Kidney (tissue), 14 donors: ENCODE results near the gene NPHP4. TPM values are rescaled to one million over a fixed set of nuclear protein-coding genes. Genes with fewer than 3 reads are reported as not detected.

ENCODE experiments used
- DNase-seq, 5 donors: peaks; one replicate each; pipeline ENCODE4 v3.0.0-alpha.2; 2013 to 2020
- FAIRE-seq: peaks from 2 replicates; lab custom pipeline; 2012; peaks lifted over from hg19 to GRCh38; lab: Jason Lieb, UNC
- H3K27ac ChIP-seq, 2 donors: one replicate each; pipeline ENCODE4 v1.7.0; 2013; ENCODE audit warnings: low read depth in 2 of 2, low read length in 2 of 2, inconsistent platforms in 1 of 2
- H3K27me3 ChIP-seq: one replicate; pipeline ENCODE4 v1.7.1; 2013; ENCODE audit warnings: low read length, inconsistent platforms; ENCODE audit not compliant: control insufficient read depth, insufficient read depth
- H3K36me3 ChIP-seq, 3 donors: one replicate each; pipeline versions ENCODE4 v1.7.0 to v1.7.1; 2013; ENCODE audit warnings: low read length in 3 of 3, control low read depth in 1 of 3, inconsistent platforms in 1 of 3; ENCODE audit not compliant: insufficient read depth in 3 of 3, control insufficient read depth in 2 of 3
- H3K4me1 ChIP-seq, 3 donors: one replicate each; pipeline versions ENCODE4 v1.7.0 to v1.7.1; 2013; ENCODE audit warnings: low read length in 3 of 3, inconsistent platforms in 1 of 3, low read depth in 1 of 3; ENCODE audit not compliant: control insufficient read depth in 2 of 3, insufficient read depth in 2 of 3
- H3K4me3 ChIP-seq, 3 donors: one replicate each; pipeline versions ENCODE4 v1.7.0 to v1.8.1; 2013; ENCODE audit warnings: low read length in 3 of 3, control low read depth in 1 of 3, inconsistent platforms in 1 of 3
- H3K9ac ChIP-seq, 3 donors: one replicate each; pipeline versions ENCODE4 v1.7.0 to v1.7.1; 2013; ENCODE audit warnings: low read length in 3 of 3, control low read depth in 1 of 3, inconsistent platforms in 1 of 3
- H3K9me3 ChIP-seq, 3 donors: one replicate each; pipeline versions ENCODE4 v1.7.0 to v1.7.1; 2013; ENCODE audit warnings: low read length in 3 of 3, control low read depth in 1 of 3, inconsistent platforms in 1 of 3; ENCODE audit not compliant: control insufficient read depth in 2 of 3, insufficient read depth in 1 of 3
- CTCF ChIP-seq: IDR thresholded peaks from 3 replicates; pipeline ENCODE4 v1.5.1; 2012; ENCODE audit warnings: mild to moderate bottlenecking, moderate library complexity, borderline replicate concordance; ENCODE audit not compliant: insufficient read depth; ENCODE audit errors: extremely low read depth
- intact Hi-C: fragments of 100-400 bp; cut with DNase I; formaldehyde crosslinking; loops from one replicate; pipeline ENCODE4 v1.11.1; 2022
- polyA plus RNA-seq: library from polyadenylated mRNA; stranded (reverse); fragments of 350-450 nt; fragmentation: Illumina TruSeq; extraction: RNeasy Lipid Tissue Mini Kit (QIAGEN cat#74804); gene quantifications from one replicate; pipeline ENCODE4 v1.2.3, GENCODE V29; 2014; ENCODE audit warnings: low read depth, low replicate concordance; ENCODE audit not compliant: insufficient read depth
- total RNA-seq: library from RNA; stranded (reverse); fragmentation: NEBNext Ultra II Directional; extraction: Animal tissue kit (Norgen Biotek cat#: 25700); gene quantifications from one replicate; pipeline ENCODE4 v1.2.1, GENCODE V29; 2021
- donor health status: control.
- donor health status: control.
- donor health status: control.
- donor health status: control.
- donor health status: control.
- donor health status: DM: yes; HTN: yes; CAD: no.
- donor health status: Normal renal cell carcinoma (clear cell type).

NPHP4 gene
- total and polyA plus RNA-seq, 2 donors from 2014 or later: 2.9 to 16.1 TPM

DNA sequence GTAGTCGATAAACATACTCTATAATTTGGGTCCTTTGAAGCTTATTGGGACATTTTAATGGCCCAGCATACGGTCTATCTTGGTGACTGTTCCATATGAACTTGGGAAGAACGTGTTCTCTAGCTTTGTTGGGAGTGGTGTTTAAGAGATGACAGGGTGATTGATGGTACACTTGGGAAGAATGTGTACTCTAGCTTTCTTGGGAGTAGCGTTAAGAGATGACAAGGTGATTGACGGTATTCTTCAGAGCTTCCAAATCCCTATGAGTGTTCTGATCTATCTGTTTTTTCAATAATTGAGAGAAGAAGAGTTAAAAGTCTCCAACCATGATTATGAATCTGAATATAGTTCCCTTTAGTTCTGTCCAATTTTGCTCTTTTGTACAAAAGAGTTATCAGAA is 9.4 kb downstream of the NPHP4 start:
- H3K27me3 ChIP-seq: no peaks in the 10 kb centered on the region
- peaks cover 0 to 2% (median 0%) of the 10 kb centered on the region in 3 donors for H3K4me1 ChIP-seq
- no peak overlapping the region for H3K9ac ChIP-seq
- no peak overlapping the region for H3K4me3 ChIP-seq
- H3K36me3 ChIP-seq: peaks cover 0 to 7% (median 6%) of the 10 kb centered on the region in 3 donors
- TF ChIP-seq CTCF: no peak
- DNase-seq (no peak), FAIRE-seq (no peak)
- no peaks in the 10 kb centered on the region for H3K9me3 ChIP-seq
- intact Hi-C loops: no loop called here
- no peak overlapping the region for H3K27ac ChIP-seq

DNA sequence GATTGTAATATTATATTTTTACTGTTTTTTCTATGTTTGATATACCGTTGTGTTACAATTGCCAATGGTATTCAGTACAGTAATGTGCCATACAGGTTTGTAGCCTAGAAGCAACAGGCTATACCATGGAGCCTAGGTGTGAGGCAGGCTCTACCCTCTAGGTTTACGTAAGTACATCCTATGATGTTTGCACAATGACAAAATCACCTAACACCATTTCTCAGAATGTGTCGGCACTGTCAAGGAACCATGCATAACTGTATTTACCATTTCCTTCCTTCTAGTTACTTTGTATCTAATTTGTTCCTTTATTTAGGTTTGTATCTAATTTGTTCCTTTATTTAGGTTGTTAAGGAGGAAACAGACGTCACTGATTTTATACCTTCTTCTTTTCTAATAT is 9.9 kb downstream of the NPHP4 start:
- TF ChIP-seq CTCF: no peak
- Histone ChIP-seq H3K36me3 (peaks cover 0 to 7% (median 6%) of the 10 kb centered on the region in 3 donors), H3K9me3 (no peaks in the 10 kb centered on the region), H3K4me1 (peaks cover 0 to 3% (median 2%) of the 10 kb centered on the region in 3 donors), H3K27me3 (no peaks in the 10 kb centered on the region), H3K27ac (no peak overlapping the region), H3K9ac (no peak overlapping the region), H3K4me3 (no peak overlapping the region)
- FAIRE-seq: no peak
- intact Hi-C loops: no loop called here
- no peak for DNase-seq

DNA sequence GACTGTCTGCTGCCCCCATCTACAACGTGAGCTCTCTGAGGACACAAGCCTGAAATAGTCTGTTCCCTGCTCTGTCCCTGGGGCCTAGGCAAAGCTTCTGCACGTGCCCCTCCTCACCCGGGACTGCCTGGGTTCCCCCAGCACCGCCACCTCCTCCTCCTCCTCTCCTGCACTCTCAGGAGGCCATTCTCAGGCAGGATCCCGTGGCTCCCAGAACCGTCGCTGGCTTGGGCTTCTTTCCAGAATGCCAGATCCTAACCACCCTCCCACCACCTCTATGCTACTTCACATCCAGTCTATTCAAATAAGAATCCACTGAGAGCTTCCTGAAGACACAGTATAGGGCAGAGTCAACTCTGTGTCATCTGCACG is 11.2 kb downstream of the NPHP4 start:
- FAIRE-seq: no peak
- Histone ChIP-seq H3K4me1 (peaks cover 0 to 3% (median 2%) of the 10 kb centered on the region in 3 donors), H3K9me3 (no peaks in the 10 kb centered on the region), H3K4me3 (no peak overlapping the region), H3K27ac (no peak overlapping the region), H3K36me3 (peaks cover 0 to 7% (median 6%) of the 10 kb centered on the region in 3 donors), H3K9ac (no peak overlapping the region), H3K27me3 (no peaks in the 10 kb centered on the region)
- intact Hi-C loops: no loop called here
- TF ChIP-seq CTCF: no peak
- DNase-seq: peak in 1 of 5 donors; percentile 45

GRCh38 chr1:5980314-5981008 is 11.8 kb downstream of the NPHP4 start:
- DNase-seq: peak; percentile 50 to 86 (median 83)
- H3K27me3 ChIP-seq: no peaks in the 10 kb centered on the region
- peaks cover 0 to 7% (median 6%) of the 10 kb centered on the region in 3 donors for H3K36me3 ChIP-seq
- H3K4me3 ChIP-seq: no peak overlapping the region
- no peak for TF ChIP-seq CTCF
- intact Hi-C loops: no loop called here
- H3K9ac ChIP-seq: no peak overlapping the region
- H3K9me3 ChIP-seq: no peaks in the 10 kb centered on the region
- FAIRE-seq: no peak
- no peak overlapping the region for H3K27ac ChIP-seq
- peaks cover 0 to 3% (median 2%) of the 10 kb centered on the region in 3 donors for H3K4me1 ChIP-seq
